ENCODE measurements around the gene ADAMTS12.

The ADAMTS12 gene

GRCh38 chr5:33501899-33502298 is 389.9 kb downstream of the ADAMTS12 start:
- H3K9me3 ChIP-seq: no peaks in the 10 kb centered on the region
- H3K27ac ChIP-seq: no peak overlapping the region
- no peak overlapping the region for H3K4me3 ChIP-seq (ENCODE audit: low read depth in 1 of 2, low read length in 1 of 2)
- TF ChIP-seq, protein P1, sequence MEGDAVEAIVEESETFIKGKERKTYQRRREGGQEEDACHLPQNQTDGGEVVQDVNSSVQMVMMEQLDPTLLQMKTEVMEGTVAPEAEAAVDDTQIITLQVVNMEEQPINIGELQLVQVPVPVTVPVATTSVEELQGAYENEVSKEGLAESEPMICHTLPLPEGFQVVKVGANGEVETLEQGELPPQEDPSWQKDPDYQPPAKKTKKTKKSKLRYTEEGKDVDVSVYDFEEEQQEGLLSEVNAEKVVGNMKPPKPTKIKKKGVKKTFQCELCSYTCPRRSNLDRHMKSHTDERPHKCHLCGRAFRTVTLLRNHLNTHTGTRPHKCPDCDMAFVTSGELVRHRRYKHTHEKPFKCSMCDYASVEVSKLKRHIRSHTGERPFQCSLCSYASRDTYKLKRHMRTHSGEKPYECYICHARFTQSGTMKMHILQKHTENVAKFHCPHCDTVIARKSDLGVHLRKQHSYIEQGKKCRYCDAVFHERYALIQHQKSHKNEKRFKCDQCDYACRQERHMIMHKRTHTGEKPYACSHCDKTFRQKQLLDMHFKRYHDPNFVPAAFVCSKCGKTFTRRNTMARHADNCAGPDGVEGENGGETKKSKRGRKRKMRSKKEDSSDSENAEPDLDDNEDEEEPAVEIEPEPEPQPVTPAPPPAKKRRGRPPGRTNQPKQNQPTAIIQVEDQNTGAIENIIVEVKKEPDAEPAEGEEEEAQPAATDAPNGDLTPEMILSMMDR (IDR thresholded peaks at IDR 0.05): no peak
- no peaks in the 10 kb centered on the region for H3K36me3 ChIP-seq
- no peaks in the 10 kb centered on the region for H3K4me1 ChIP-seq (ENCODE audit: control insufficient read depth in 1 of 2, insufficient read depth in 1 of 2, low read depth in 1 of 2, low read length in 1 of 2)
- H3K27me3 ChIP-seq: no peaks in the 10 kb centered on the region

GRCh38 chr5:33501260-33501659 is 390.5 kb downstream of the ADAMTS12 start:
- H3K27me3 ChIP-seq: no peaks in the 10 kb centered on the region
- H3K9me3 ChIP-seq: no peaks in the 10 kb centered on the region
- H3K4me3 ChIP-seq (ENCODE audit: low read depth in 1 of 2, low read length in 1 of 2): no peak overlapping the region
- H3K4me1 ChIP-seq (ENCODE audit: control insufficient read depth in 1 of 2, insufficient read depth in 1 of 2, low read depth in 1 of 2, low read length in 1 of 2): no peaks in the 10 kb centered on the region
- TF ChIP-seq, protein P1 (IDR thresholded peaks at IDR 0.05): no peak
- H3K27ac ChIP-seq: no peak overlapping the region
- H3K36me3 ChIP-seq: no peaks in the 10 kb centered on the region

- Histone ChIP-seq H3K27me3 (no peaks in the 10 kb centered on the region), H3K4me1 (ENCODE audit: control insufficient read depth in 1 of 2, insufficient read depth in 1 of 2, low read depth in 1 of 2, low read length in 1 of 2) (no peaks in the 10 kb centered on the region), H3K9me3 (no peaks in the 10 kb centered on the region), H3K27ac (no peak overlapping the region), H3K4me3 (ENCODE audit: low read depth in 1 of 2, low read length in 1 of 2) (no peak overlapping the region), H3K36me3 (no peaks in the 10 kb centered on the region)
- TF ChIP-seq, protein P1 (IDR thresholded peaks at IDR 0.05): no peak
Observed at GRCh38 chr5:33494466-33494865, 397.3 kb downstream of the ADAMTS12 start.

DNA sequence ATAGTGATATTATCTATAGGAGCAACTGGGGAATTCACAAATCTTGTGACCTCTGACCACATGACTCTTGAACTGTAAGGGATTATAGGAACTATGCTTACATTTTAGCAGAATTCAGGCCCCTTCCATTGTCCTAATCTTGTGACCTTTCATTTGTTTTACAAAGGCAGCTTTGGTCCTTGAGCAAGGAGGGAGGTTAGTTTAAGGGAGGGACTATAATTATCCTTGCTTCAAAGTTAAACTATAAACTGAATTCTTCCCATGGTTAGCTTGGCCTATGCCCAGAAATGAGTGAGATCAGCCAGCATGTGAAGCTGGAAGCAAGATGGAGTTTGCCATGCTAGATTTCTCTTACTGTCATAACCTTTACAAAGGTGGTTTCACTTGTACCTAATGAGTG is 399.8 kb downstream of the ADAMTS12 start:
- Histone ChIP-seq H3K4me3 (ENCODE audit: low read depth in 1 of 2, low read length in 1 of 2) (no peak overlapping the region), H3K27me3 (no peaks in the 10 kb centered on the region), H3K27ac (no peak overlapping the region), H3K4me1 (ENCODE audit: control insufficient read depth in 1 of 2, insufficient read depth in 1 of 2, low read depth in 1 of 2, low read length in 1 of 2) (no peaks in the 10 kb centered on the region), H3K36me3 (no peaks in the 10 kb centered on the region), H3K9me3 (no peaks in the 10 kb centered on the region)
- TF ChIP-seq, protein P1 (IDR thresholded peaks at IDR 0.05): no peak

DNA sequence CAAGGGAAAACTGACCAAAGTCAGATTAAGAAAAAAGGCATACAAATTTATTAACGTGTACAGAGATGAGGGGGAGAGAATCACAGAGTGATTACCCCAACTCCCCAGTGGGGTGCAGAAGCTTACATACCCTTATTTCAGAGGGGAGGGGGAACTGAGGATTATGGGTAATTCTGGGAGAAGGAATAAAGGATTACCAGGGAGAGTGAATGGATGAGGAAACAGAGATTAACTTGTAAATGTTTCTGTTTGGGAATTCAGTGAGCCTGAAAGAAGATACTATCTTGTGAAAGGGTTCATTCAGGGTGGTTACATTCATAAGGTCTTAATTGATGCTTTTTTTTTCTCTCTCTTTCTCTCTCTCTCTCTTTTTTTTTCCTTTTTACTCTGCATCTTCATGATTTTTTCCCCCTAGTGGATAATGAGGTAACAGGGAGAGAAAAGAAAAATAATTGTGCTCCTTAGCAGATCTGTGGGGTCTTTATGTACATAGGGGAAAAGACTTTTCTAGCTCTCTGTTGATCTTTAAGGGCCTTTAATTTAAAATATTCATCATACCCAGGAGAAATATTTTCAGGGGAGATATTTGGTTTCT is 401.6 kb downstream of the ADAMTS12 start:
- Histone ChIP-seq H3K27ac (no peak overlapping the region), H3K9me3 (no peaks in the 10 kb centered on the region), H3K36me3 (no peaks in the 10 kb centered on the region), H3K27me3 (no peaks in the 10 kb centered on the region), H3K4me1 (ENCODE audit: control insufficient read depth in 1 of 2, insufficient read depth in 1 of 2, low read depth in 1 of 2, low read length in 1 of 2) (no peaks in the 10 kb centered on the region), H3K4me3 (ENCODE audit: low read depth in 1 of 2, low read length in 1 of 2) (no peak overlapping the region)
- TF ChIP-seq, protein P1 (IDR thresholded peaks at IDR 0.05): no peak
